COR-L47 (cell line): ENCODE data around the gene OR6S1.
"Not testable (repeated sequence)": the region's sequence is repeated elsewhere in the genome, so short reads cannot be mapped to it uniquely, and the experiment has no call there.

Experiments used
- DNase-seq: peaks from one replicate; lab custom pipeline; 2025; lab: John Stamatoyannopoulos, UW

OR6S1 gene

GRCh38 chr14:20668969-20669368 lies 27.5 kb upstream of the OR6S1 start:
- DNase-seq, result no peak

DNA sequence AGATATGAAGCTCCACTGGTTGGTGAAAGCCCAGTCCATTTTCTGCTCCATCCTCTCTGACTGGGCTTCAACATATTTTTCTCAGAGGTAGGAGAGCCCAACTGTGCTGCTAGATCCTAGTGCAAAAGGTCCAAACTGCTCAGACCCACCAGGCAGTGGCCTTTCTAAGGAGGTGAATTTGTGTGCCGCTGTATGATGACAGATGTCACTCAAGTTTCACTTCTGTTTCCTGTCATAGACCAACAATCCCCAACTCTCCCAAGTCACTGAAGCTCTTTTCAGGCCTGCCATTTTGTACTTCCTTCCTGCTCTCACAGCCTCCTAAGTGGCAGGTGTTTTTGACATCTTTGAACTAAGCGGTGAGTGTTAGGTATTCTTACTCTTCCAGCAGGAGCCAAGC lies 26.5 kb upstream of the OR6S1 start:
- DNase-seq, result no peak

GRCh38 chr14:20666400-20666961 lies 25.0 kb upstream of the OR6S1 start:
- not testable (repeated sequence) for DNase-seq

DNA sequence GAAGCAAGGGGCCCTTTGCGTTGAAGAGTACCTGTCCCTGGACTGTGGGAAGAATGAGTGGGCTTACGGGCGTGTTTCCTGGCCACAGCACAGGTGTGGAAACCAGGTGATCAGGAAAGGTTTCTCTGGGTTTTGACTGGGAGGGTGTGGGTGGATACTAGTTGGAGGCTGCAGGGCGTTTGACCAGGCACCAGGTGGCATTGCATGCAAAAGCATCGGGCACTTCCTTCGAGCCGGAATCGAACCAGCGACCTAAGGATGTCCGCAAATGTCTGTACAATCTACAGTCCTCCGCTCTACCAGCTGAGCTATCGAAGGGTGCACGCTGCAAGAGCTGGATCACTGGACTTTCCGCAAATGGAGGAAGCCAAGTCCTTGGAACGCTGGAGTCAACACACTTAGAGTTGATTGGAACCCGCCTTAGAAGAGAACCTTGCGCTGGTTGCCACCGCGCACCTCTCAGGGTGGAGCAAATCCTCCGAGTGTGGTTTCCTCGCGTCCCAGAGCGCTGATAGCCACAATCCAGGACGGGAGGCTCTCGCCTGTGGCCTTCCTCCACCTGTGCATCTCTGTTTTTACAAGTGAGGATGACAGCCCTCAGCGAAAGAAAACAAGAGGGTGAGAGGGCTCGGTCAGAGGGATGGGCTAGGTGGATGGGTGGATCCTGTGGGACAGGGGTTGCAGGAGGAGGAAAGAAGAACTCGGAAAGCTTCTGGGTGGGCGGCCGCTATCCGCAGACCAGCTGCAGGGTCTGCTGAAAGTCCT lies 21.7 kb upstream of the OR6S1 start:
- DNase-seq, result no peak

GRCh38 chr14:20661197-20661596 lies 19.7 kb upstream of the OR6S1 start:
- no peak for DNase-seq

DNA sequence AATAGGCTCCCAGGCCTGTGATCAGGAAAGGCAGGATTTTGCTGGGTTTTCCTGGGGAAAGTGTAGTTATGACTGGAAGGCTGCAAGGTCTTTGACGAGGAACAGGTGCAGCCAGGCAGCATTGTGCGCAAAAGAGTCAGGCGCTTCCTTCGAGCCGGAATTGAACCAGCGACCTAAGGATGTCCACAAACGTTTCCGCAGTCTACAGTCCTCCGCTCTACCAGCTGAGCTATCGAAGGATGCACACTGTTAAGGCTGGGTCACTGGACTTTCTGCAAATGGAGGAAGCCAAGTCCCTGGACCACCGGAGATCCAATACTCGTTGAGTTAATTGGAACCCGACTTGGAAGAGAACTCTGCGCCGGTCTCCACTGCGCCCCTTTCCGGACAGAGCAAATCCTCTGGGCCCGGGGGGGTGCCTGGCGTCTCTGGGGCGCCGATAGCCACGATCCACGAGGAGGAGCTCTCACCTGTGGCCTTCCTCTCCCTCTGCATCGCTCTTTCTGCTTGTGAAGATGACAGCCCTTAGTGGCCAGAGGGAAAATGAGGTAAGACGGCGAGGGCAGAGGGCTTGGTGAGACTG lies 18.4 kb upstream of the OR6S1 start:
- no peak for DNase-seq

- DNase-seq, result no peak
Measured at GRCh38 chr14:20659336-20659735, 17.8 kb upstream of the OR6S1 start.

- DNase-seq, result no peak
Measured at GRCh38 chr14:20658246-20658645, 16.8 kb upstream of the OR6S1 start.

DNA sequence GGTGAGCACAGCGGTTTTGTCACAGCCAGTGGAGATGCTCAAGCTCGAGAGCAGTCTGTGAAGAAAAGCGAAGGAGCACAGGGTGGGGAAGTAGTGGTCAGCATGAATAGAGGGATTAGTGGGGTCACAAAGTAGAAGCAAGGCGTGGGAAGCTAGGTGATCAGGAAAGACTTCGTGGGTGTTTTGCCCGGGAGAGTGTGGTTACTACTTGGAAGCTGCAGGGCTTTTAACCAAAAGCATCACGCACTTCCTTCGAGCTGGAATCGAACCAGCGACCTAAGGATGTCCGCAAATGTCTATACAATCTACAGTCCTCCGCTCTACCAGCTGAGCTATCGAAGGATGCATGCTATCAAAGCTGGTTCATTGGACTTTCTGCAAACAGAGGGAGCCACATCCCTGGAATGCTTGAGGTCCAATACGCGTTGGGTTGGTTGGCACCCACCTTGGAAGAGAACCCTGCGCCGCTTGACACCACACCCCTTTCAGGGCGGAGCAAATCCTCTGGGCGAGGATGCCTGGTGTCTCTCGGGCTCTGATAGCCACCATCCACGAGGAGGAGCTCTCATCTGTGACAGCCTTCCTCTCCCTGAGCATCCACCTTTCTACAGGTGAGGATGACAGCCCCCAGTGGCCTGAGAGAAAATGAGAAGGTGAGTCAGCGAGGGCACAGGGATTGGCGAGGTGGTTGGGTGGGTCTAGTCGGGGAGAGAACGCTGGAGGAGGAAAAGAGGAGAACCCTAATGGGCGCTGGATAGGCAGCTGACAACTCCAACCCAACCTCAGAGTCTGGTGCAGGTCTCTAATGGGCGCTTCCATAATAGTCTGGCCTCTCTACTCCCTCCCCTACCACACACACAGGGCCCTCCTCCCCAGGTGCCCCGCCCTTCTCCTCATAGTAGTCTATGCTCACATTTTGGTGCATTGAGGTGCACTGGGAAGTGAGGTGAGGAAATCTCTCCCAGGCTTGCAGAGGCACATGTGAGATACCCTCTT lies 16.0 kb upstream of the OR6S1 start:
- no peak for DNase-seq

- DNase-seq, result no peak
Measured at GRCh38 chr14:20656274-20656673, 14.8 kb upstream of the OR6S1 start.

- DNase-seq, result no peak
Measured at GRCh38 chr14:20655851-20656250, 14.4 kb upstream of the OR6S1 start.

DNA sequence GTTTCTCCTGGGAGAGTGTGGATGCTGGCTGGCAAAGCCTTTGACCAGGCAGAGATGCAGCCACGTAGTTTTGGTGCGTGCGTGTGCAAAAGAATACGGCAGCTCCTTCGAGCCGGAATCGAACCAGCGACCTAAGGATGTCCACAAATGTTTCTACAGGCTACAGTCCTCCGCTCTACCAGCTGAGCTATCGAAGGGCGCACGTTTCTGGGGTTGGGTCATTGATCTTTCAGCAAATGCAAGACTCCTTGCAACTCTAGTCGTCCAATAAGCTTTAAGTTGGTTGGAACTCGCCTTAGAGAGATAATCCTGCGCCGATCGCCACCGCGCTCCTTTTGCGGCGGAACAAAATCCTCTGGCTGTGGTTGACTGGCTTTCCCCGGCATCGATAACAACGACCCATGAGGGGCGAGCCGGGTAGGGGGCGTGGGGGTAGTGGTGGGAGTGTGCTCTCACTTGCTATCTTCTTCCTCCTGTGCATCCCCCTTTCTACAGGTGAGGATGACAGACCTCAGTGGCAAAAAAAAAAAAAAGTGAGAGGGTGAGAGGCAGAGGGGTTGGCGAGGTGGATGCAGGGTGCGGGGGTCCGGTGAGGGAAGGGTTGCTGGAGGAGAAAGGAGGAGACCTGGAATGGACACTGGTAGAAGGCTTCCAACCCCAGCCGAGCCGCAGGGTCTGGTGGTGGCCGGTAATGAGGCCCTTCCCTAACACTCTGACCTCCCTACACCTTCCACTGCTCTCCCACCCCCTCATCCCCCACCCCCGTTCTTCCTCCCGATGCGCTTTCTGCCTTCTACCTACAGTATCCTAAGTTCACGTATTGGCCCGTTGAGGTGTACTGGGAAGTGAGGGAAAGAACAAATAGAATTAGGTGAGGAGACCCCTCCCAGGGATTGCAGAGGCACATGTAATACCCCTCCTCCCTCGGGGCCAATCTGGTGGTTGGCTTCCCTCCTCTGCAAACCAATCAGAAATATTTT lies 11.8 kb upstream of the OR6S1 start:
- no peak for DNase-seq

- DNase-seq, result no peak
Measured at GRCh38 chr14:20645481-20645880, 4.0 kb upstream of the OR6S1 start.

DNA sequence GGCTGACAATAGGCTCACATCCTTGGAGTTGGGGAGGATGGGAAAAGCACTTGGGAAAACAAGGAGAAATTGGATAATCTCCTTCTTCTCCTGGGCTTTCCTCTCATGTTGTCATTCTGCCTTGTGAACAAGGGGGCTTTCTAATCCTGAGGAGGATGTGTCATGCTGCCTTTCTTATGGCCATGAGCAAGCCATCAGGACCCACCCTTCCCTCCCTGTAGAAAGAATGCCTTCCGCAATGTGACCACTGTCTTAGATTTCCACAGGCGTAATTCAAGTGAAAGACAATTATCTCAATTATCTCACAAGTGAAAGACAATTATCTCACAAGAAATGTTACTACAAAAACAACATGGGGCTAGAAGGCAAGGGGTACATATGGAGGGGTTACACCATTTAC lies 3.0 kb upstream of the OR6S1 start:
- DNase-seq, result no peak

DNA sequence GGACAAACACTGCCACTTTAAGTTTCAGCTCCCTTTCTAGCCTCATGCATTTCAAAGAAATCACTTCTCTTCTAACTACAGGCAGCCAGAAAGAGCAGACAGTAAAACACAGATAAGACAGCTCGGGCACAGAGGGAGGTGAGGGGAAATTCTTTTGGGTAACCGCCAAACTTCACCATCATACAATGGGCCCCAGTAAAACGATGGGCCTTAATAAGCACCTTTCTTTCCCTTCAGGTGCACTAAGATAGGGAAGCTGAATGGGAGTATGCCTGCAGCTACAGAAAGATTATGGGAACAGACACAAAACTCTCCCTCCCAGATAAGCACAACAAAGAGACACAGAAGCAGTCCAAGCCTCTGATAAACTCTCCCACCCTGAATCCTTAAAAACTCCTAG lies 1.3 kb upstream of the OR6S1 start:
- not testable (repeated sequence) for DNase-seq

DNA sequence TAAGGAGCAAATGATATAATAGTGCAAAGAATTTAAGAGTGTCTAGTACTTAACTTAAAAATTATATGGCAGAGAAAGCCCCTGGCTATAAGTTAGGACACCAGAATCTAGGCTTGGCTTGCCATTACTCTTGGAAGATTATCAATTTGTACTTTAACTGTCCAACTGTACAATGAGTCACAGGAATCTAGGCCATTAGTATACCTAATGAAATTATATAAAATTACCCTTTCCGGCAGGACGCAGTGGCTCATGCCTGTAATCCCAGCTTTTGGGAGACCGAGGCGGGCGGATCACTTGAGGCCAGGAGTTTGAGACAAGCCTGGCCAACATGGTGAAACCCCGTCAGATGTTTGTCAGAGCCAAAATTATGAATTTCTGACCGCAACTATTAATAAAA lies 691 bp upstream of the OR6S1 start:
- no peak for DNase-seq

DNA sequence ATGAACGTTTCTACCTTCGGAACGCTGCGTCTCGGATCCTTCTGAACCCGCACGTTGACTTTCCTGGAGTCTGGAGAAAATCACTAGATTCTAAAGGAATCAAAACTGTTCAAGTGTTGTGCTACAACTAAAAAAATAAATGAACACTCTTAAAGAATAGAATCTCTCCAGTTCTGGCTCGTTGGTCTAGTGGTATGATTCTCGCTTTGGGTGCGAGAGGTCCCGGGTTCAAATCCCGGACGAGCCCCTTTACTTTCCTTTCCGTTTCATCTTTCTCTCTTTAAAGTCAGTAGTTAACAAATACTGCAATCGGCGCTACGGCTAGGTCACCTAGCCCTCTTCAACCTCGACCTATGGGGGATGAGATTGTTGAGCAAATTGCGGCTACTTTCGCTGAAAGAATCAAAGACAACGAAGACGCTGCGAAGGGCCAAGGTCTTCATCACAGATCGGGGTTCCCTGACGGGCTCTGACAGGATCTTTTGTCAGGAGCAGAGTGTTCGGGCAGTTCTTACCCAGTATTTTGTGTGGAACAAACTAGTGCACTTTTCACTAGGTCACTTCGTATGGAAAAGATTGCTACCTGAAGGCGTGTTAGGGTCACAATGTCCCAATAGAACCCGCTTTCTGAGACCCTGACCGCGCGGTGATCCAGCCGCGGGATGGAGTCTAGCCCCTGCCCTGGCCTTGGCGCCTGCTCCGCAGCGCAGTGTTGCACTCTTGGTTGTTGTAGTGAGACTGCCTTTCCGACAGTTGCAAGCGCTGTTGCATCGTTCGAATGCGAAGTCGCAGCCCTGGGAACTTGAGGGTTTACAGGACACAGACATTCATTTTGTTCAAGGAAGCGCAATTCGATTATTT lies 8.4 kb downstream of the OR6S1 start:
- DNase-seq, result peak; percentile 21

- no peak for DNase-seq
Measured at GRCh38 chr14:20632448-20632830, 9.1 kb downstream of the OR6S1 start.

GRCh38 chr14:20631880-20632389 lies 9.6 kb downstream of the OR6S1 start:
- no peak for DNase-seq
